ENCODE data around the gene DYNC2H1. TPM values are rescaled to one million over a fixed set of nuclear protein-coding genes. Genes with fewer than 3 reads are reported as not detected.

The DYNC2H1 gene
- total RNA-seq, 1 experiment from 2014 or later: 17.2 TPM

DNA sequence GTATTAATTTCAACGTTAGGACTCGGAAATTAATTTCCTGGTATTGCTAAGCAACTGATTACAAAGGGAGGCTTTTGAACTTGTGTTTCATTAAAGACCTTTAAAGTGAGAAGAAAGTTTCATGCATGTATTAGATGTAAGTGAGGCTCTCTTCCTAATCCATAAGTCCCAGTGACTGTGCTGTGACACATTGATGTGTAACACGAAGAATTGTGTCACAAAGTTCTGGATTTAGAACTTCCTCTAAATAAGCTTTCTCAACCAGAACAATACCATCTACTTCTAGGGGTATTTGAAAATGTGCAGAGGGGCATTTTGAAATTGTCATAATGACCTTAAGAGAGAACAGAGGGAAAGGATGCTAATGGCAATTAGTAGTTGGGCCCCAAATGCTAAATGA, 31.7 kb upstream of the DYNC2H1 start:
- Mint-ChIP-seq H3K9me3 (no peaks in the 10 kb centered on the region), H3K27ac (no peak overlapping the region), H3K4me1 (no peaks in the 10 kb centered on the region), H3K4me3 (no peak overlapping the region), H3K27me3 (ENCODE audit: low read depth) (no peaks in the 10 kb centered on the region), H3K36me3 (peaks cover 80% of the 10 kb centered on the region)
- ATAC-seq: no peak
- no peak for DNase-seq (ENCODE audit: low spot score)
- CTCF ChIA-PET: no interaction called here
- TF ChIP-seq SMAD3 (CRISPR knock-in tag; IDR thresholded peaks at IDR 0.05; ENCODE audit: borderline replicate concordance): no peak
- TF ChIP-seq TEAD1 (CRISPR knock-in tag; IDR thresholded peaks at IDR 0.05): no peak
- TF ChIP-seq ZNF423 (CRISPR knock-in tag; IDR thresholded peaks at IDR 0.05): no peak
- no peak for TF ChIP-seq SOX15 (CRISPR knock-in tag; IDR thresholded peaks at IDR 0.05)
- no peak for TF ChIP-seq TEAD4 (CRISPR knock-in tag; IDR thresholded peaks at IDR 0.05)
- no peak for TF ChIP-seq ZNF121 (CRISPR knock-in tag; IDR thresholded peaks at IDR 0.05)
- no peak for TF ChIP-seq FOXP1 (CRISPR knock-in tag; IDR thresholded peaks at IDR 0.05; ENCODE audit: borderline replicate concordance)
- TF ChIP-seq FOXK1 (CRISPR knock-in tag; IDR thresholded peaks at IDR 0.05): no peak
- TF ChIP-seq, protein P1, sequence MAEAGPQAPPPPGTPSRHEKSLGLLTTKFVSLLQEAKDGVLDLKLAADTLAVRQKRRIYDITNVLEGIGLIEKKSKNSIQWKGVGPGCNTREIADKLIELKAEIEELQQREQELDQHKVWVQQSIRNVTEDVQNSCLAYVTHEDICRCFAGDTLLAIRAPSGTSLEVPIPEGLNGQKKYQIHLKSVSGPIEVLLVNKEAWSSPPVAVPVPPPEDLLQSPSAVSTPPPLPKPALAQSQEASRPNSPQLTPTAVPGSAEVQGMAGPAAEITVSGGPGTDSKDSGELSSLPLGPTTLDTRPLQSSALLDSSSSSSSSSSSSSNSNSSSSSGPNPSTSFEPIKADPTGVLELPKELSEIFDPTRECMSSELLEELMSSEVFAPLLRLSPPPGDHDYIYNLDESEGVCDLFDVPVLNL (CRISPR knock-in tag; IDR thresholded peaks at IDR 0.05; ENCODE audit: borderline replicate concordance, low read depth): no peak
- no peak for TF ChIP-seq MYBL2 (CRISPR knock-in tag; IDR thresholded peaks at IDR 0.05)
- TF ChIP-seq KAT7 (CRISPR knock-in tag; IDR thresholded peaks at IDR 0.05; ENCODE audit: borderline replicate concordance): no peak
- no peak for TF ChIP-seq CREB1 (CRISPR knock-in tag; IDR thresholded peaks at IDR 0.05)
- TF ChIP-seq, protein P2, sequence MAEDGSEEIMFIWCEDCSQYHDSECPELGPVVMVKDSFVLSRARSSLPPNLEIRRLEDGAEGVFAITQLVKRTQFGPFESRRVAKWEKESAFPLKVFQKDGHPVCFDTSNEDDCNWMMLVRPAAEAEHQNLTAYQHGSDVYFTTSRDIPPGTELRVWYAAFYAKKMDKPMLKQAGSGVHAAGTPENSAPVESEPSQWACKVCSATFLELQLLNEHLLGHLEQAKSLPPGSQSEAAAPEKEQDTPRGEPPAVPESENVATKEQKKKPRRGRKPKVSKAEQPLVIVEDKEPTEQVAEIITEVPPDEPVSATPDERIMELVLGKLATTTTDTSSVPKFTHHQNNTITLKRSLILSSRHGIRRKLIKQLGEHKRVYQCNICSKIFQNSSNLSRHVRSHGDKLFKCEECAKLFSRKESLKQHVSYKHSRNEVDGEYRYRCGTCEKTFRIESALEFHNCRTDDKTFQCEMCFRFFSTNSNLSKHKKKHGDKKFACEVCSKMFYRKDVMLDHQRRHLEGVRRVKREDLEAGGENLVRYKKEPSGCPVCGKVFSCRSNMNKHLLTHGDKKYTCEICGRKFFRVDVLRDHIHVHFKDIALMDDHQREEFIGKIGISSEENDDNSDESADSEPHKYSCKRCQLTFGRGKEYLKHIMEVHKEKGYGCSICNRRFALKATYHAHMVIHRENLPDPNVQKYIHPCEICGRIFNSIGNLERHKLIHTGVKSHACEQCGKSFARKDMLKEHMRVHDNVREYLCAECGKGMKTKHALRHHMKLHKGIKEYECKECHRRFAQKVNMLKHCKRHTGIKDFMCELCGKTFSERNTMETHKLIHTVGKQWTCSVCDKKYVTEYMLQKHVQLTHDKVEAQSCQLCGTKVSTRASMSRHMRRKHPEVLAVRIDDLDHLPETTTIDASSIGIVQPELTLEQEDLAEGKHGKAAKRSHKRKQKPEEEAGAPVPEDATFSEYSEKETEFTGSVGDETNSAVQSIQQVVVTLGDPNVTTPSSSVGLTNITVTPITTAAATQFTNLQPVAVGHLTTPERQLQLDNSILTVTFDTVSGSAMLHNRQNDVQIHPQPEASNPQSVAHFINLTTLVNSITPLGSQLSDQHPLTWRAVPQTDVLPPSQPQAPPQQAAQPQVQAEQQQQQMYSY (CRISPR knock-in tag; IDR thresholded peaks at IDR 0.05): no peak
- TF ChIP-seq ESRRA (CRISPR knock-in tag; IDR thresholded peaks at IDR 0.05; ENCODE audit: borderline replicate concordance): no peak
- TF ChIP-seq, protein P3, sequence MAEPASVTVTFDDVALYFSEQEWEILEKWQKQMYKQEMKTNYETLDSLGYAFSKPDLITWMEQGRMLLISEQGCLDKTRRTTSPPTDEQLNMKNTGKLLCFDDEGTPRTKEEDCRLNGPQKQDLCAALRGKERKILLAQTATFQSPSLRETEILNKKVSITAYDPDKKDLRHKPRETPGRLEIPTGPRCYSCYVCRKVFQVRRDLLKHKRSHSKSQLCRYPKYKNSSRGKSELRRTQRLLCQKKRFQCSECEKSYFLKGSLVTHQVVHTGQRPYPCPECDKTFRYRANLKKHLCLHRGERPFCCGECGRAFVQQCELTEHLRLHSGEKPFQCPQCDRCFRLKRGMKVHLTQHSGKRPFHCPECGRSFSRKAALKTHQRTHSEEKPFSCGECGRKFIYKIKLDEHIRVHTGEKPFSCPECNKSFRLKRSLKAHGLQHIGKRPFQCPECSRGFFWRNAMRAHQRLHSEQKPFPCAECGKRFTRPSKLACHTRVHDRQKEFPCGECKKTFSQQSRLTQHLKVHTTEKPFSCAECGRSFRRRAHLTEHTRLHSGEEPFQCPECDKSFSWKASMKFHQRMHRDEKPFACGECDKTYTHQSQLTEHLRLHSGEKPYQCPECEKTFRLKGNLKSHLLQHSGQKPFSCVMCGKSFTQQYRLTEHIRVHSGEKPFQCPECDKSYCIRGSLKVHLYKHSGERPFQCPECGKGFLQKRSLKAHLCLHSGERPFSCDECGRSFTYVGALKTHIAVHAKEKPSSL (CRISPR knock-in tag; conservative IDR thresholded peaks at IDR 0.05): no peak
- no peak for TF ChIP-seq HMGA2 (CRISPR knock-in tag; IDR thresholded peaks at IDR 0.05)
- no peak for TF ChIP-seq ZBTB21 (CRISPR knock-in tag; IDR thresholded peaks at IDR 0.05; ENCODE audit: borderline replicate concordance)
- TF ChIP-seq, protein P4, sequence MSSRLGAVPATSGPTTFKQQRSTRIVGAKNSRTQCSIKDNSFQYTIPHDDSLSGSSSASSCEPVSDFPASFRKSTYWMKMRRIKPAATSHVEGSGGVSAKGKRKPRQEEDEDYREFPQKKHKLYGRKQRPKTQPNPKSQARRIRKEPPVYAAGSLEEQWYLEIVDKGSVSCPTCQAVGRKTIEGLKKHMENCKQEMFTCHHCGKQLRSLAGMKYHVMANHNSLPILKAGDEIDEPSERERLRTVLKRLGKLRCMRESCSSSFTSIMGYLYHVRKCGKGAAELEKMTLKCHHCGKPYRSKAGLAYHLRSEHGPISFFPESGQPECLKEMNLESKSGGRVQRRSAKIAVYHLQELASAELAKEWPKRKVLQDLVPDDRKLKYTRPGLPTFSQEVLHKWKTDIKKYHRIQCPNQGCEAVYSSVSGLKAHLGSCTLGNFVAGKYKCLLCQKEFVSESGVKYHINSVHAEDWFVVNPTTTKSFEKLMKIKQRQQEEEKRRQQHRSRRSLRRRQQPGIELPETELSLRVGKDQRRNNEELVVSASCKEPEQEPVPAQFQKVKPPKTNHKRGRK (CRISPR knock-in tag; IDR thresholded peaks at IDR 0.05; ENCODE audit: borderline replicate concordance): no peak
- TF ChIP-seq ATF1 (CRISPR knock-in tag; IDR thresholded peaks at IDR 0.05): no peak
- TF ChIP-seq, protein P5, sequence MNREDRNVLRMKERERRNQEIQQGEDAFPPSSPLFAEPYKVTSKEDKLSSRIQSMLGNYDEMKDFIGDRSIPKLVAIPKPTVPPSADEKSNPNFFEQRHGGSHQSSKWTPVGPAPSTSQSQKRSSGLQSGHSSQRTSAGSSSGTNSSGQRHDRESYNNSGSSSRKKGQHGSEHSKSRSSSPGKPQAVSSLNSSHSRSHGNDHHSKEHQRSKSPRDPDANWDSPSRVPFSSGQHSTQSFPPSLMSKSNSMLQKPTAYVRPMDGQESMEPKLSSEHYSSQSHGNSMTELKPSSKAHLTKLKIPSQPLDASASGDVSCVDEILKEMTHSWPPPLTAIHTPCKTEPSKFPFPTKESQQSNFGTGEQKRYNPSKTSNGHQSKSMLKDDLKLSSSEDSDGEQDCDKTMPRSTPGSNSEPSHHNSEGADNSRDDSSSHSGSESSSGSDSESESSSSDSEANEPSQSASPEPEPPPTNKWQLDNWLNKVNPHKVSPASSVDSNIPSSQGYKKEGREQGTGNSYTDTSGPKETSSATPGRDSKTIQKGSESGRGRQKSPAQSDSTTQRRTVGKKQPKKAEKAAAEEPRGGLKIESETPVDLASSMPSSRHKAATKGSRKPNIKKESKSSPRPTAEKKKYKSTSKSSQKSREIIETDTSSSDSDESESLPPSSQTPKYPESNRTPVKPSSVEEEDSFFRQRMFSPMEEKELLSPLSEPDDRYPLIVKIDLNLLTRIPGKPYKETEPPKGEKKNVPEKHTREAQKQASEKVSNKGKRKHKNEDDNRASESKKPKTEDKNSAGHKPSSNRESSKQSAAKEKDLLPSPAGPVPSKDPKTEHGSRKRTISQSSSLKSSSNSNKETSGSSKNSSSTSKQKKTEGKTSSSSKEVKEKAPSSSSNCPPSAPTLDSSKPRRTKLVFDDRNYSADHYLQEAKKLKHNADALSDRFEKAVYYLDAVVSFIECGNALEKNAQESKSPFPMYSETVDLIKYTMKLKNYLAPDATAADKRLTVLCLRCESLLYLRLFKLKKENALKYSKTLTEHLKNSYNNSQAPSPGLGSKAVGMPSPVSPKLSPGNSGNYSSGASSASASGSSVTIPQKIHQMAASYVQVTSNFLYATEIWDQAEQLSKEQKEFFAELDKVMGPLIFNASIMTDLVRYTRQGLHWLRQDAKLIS (CRISPR knock-in tag; IDR thresholded peaks at IDR 0.05; ENCODE audit: borderline replicate concordance): no peak
- POLR2A ChIA-PET: no interaction called here

Measured in WTC11 (cell line).